Esophagus muscularis mucosa (tissue), 4 donors: Measurements from ENCODE around the gene CCND2. TPM values are rescaled to one million over a fixed set of nuclear protein-coding genes. Genes with fewer than 3 reads are reported as not detected.

ENCODE experiments used
- DNase-seq: peaks from one replicate; pipeline ENCODE4 v3.0.0-alpha.2; 2017; ENCODE audit errors: extremely low spot score
- H3K27ac ChIP-seq, 4 donors: fragments of 200-600 bp; sonication (generic); replicated peaks in 1 of 4; 1 replicate in 3 of 4; 2 replicates in 1 of 4; pipeline ENCODE4 v1.5.1; 2016 to 2019; ENCODE audit warnings: mild to moderate bottlenecking in 1 of 4
- H3K27me3 ChIP-seq, 4 donors: fragments of 200-600 bp; sonication (generic); one replicate each; pipeline versions ENCODE4 v1.5.1 to v1.6.0; 2016 to 2019
- H3K36me3 ChIP-seq, 4 donors: fragments of 200-600 bp; sonication (generic); one replicate each; pipeline ENCODE4 v1.5.1; 2016 to 2019
- H3K4me1 ChIP-seq, 4 donors: fragments of 200-600 bp; sonication (generic); one replicate each; pipeline ENCODE4 v1.5.1; 2016 to 2019
- H3K4me3 ChIP-seq, 4 donors: fragments of 200-600 bp; sonication (generic); 1 replicate in 2 of 4; 2 replicates in 2 of 4; pipeline ENCODE4 v1.5.1; 2016 to 2019; ENCODE audit warnings: mild to moderate bottlenecking in 4 of 4, moderate library complexity in 1 of 4
- H3K9me3 ChIP-seq, 4 donors: fragments of 200-600 bp; sonication (generic); 1 replicate in 3 of 4; 2 replicates in 1 of 4; pipeline ENCODE4 v1.5.1; 2016 to 2019
- CTCF ChIP-seq, 3 experiments: fragments of 200-600 bp in 2 of 3; fragments of 450-650 bp in 1 of 3; sonication (generic) in 2 of 3; IDR thresholded peaks; one replicate each; pipeline ENCODE4 v1.5.1; 2017 to 2019; ENCODE audit warnings: antibody characterized with exemption in 3 of 3, mild to moderate bottlenecking in 2 of 3, moderate library complexity in 1 of 3
- EP300 ChIP-seq: sonication (generic); formaldehyde crosslinking; IDR thresholded peaks from one replicate; pipeline ENCODE4 v1.6.1; 2017; ENCODE audit warnings: antibody characterized with exemption
- POLR2A ChIP-seq: fragments of 450-650 bp; IDR thresholded peaks from one replicate; pipeline ENCODE4 v1.6.1; 2017; ENCODE audit warnings: antibody characterized with exemption, moderate library complexity, mild to moderate bottlenecking, low read depth
- POLR2AphosphoS5 ChIP-seq, 2 donors: sonication (generic); formaldehyde crosslinking; IDR thresholded peaks; one replicate each; pipeline ENCODE4 v1.6.1; 2017; ENCODE audit warnings: antibody characterized with exemption in 2 of 2
- WGBS: methylation state at CpG from one replicate; pipeline ENCODE4 v1.1.5; 2018; 5-methylcytosine and 5-hydroxymethylcytosine counted together
- intact Hi-C: fragments of 100-400 bp; cut with DNase I; formaldehyde crosslinking; loops from one replicate; pipeline ENCODE4 v1.15.1; 2023
- total RNA-seq, 4 donors: library from RNA; depleted of rRNA; stranded (reverse); fragments of >200 nt; gene quantifications; one replicate each; pipeline versions ENCODE4 v1.1.0 to v1.2.1, GENCODE V29; 2016

CCND2 gene
- total RNA-seq, 4 donors from 2014 or later, result 101 to 122 (median 111) TPM

GRCh38 chr12:4322726-4323125 lies 49.2 kb downstream of the CCND2 start:
- DNase-seq, result no peak
- Histone ChIP-seq H3K4me1 (peaks cover 12 to 59% (median 50%) of the 10 kb centered on the region in 4 donors), H3K9me3 (no peaks in the 10 kb centered on the region), H3K27ac (no peak overlapping the region), H3K4me3 (peak overlapping the region in 1 of 4 donors; percentile 86), H3K36me3 (no peaks in the 10 kb centered on the region), H3K27me3 (no peaks in the 10 kb centered on the region)
- TF ChIP-seq EP300 (no peak), CTCF (IDR thresholded peaks at IDR 0.05) (no peak), POLR2AphosphoS5 (IDR thresholded peaks at IDR 0.05) (no peak), POLR2A (no peak)
- intact Hi-C loops, result no loop called here
- 72% methylated on average over 5 of the region's 5 CpGs for WGBS

Other genes starting within 250 kb of the CCND2 start
- 1 to 10 TPM; 6.6 to 7.6 (median 7.4) TPM for gene TIGAR, start 47.5 kb downstream of the CCND2 start, total RNA-seq
- not detected for gene FGF23, start 106.0 kb downstream of the CCND2 start, total RNA-seq
- gene FGF6, start 172.1 kb downstream of the CCND2 start, total RNA-seq, result not detected